Raji (cell line): Measurements from ENCODE around the gene TET2.
A peak's percentile ranks its signal among the peaks of the same experiment; 100 is the strongest.

Source experiments
- POLR2A ChIP-seq: IDR thresholded peaks from 2 replicates; pipeline ENCODE4 v1.6.1; 2011; ENCODE audit warnings: low read depth, low read length, control low read depth; ENCODE audit not compliant: insufficient read depth

Gene TET2

DNA sequence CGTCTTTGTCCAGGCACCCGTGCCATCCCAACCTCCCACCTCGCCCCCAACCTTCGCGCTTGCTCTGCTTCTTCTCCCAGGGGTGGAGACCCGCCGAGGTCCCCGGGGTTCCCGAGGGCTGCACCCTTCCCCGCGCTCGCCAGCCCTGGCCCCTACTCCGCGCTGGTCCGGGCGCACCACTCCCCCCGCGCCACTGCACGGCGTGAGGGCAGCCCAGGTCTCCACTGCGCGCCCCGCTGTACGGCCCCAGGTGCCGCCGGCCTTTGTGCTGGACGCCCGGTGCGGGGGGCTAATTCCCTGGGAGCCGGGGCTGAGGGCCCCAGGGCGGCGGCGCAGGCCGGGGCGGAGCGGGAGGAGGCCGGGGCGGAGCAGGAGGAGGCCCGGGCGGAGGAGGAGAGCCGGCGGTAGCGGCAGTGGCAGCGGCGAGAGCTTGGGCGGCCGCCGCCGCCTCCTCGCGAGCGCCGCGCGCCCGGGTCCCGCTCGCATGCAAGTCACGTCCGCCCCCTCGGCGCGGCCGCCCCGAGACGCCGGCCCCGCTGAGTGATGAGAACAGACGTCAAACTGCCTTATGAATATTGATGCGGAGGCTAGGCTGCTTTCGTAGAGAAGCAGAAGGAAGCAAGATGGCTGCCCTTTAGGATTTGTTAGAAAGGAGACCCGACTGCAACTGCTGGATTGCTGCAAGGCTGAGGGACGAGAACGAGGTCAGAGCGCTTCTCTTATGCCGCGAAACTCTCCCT is at the start of gene TET2:
TET2 (plus strand) TSS at position 601 of the 740 bp plus-strand sequence. CDS start 87,067 bp downstream, outside the sequence.
- TF ChIP-seq POLR2A: peak; percentile 53; the same call in 1 of the 2 replicates

DNA sequence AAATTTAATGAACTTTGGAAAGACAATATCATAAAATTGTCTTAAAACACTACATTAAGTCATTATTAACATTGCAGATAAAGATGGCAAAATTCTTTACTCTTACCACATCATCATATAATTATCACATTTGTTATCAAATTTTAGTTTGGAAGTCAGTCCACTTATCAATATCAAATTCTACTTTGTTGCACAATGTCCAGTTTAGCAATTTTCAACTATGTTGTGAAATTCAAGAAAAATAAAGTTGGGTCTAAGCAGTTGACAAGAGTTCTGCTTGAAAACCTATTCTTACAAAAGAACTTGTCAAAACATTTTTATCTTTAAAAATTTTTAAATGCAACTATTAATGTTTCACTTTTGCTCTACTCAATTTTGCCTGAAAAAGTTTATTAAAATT is 44.7 kb upstream of the TET2 start:
- no peak for TF ChIP-seq POLR2A

DNA sequence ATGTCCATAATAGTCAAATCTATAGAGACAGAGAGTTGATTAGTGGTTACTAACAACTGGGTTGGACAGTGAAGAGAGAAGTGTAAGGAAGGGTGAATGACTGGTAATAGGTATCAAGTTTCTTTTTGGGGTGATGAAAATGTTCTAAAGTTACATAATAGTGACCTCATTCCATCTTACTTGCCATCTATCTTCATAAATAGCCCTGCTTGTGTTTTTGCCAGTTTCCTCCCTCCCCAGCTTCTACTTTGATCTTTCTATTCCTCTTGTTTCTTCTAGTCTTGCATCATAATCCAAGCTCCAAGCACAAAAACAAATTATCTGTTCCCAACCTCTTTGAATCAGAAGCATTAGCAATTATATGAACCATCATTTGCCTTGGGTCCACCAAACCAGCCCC is 40.2 kb upstream of the TET2 start:
- no peak for TF ChIP-seq POLR2A

DNA sequence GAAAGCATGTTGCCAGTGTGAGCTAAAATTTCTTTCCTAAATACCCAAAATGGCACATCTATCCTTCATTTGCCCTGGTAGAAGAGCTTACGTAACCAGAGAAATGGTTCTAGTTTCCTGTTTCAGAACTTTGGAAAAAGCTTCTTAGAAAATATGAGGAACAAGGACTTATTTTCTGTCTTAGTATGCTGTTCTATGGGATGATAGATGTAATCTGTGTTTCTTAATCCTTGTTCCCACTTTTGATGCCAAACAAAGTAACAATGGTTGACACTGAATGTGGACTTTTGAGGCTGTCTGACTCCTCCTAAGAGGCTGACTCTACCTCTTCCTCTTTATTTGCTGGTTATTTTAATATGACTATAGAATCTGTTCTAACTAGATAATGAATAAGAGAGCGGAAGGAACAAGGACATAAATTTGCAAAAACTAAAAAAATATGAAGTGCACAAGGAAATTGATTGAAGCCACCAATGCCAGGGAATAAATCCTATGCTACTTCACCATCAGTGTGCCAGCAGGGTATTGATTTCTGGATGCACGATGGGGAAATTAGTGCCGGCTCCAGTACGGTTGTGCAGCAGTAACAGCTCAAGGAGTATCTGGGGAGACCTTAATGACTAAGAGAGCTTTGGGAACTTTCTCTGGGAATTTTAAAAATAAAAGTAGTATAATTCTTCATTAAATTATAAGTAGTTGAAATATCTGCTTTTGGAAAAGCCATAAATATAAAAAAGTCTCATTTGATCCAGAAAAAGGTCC is 39.4 kb upstream of the TET2 start:
- TF ChIP-seq POLR2A: no peak

DNA sequence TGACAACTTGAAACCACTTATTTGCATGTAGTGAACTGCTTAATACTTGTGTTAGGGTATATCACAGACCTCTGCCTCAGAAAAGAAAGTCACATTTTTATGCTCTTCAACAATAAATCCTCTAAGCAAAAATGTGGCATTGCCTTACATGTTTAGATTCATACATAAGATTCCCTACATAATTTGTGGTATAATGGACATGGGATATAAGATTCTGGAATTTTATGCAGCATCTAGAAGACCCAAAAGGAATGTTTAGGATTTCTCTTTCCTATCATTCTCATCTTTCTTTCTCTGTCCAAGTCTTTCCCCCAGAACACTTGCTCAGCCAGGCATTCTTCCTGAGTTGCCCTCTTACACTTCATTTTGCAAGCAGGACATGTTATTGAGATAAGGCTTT is 37.7 kb upstream of the TET2 start:
- no peak for TF ChIP-seq POLR2A

DNA sequence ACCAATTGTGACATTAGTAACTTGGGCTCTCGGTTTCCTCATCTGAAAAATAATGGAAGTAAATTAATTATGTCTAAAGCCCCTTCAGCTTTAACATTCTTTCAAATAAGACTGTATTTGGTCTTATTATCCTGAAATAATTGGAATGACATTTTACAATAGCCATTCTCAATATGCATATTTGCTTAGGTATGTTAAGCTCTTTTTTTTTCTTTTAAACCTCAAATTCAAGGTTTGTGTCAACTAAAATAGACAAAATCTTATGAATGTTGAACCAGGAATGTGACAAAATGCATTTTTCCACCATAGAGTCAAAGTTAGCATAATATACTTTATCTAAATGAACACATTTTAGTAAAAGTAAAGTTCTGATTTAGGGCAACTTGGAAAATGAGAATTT is 34.4 kb upstream of the TET2 start:
- no peak for TF ChIP-seq POLR2A

DNA sequence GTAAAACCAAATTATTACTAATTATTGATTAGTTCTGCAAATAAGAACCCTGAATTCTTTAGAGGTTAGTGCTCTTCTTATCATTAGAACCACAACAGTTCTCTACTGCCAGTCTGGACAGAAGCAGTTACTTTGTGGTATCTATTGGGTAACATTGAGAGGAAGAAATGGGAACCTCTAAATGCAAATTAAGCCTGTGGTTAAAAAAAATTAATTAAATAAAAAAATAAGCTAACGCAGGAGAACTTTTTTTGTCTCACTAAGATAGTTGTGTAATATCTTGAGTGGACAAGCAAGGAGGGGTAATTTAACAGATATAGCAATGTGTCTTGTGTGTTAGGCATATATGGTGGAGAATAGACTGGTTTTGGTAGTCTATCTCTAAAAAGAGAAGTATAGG is 32.9 kb upstream of the TET2 start:
- no peak for TF ChIP-seq POLR2A

DNA sequence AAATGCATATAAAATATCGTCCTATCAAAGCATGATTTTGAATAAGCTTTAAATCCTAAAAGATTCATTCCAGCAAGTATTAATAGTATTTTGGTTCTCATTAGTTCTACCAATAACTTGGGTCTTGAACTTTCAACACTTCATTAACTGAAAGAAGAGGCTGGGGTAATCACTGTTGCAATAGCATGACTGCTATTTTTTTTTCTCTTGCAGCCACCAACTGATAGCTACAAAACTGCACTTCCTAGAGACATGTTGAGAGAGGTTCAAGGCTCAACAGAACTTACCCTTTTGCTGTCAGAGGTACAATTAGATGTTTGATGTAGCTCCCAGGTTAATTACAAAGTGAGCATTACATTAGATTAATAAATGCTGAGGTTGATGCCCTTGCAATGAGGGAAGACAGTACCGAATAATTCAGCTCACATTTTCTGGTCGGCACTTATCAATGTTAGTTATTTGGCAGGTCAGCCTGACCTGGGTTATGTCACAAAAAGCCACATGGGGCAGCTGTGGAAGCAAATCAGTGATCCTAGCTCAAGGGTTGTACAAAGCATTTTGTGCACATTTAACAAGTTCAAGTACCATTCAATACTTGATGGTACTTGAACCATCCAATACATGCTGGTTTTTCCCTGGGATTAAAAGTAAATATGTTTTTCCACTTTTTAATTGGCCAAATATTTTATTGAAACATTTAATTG is 29.9 kb upstream of the TET2 start:
- TF ChIP-seq POLR2A: no peak

DNA sequence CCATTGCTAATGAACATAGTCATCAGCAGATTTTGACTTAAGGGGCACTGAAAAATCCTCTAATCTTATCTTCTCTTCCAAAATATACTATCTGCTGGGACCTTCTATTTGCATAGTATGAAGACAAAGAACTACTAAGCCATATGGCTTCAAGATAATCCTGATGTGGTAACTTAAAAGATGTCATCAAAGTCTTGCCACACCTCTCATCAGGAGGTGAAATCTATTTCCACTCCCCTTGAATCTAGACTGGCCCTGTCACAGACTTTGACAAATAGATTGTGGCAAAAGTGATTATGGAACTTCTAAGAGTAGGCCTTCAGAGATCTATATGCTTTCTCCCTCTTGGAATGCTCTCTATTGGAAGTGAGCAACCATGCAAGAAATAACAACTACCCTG is 27.3 kb upstream of the TET2 start:
- TF ChIP-seq POLR2A: no peak

DNA sequence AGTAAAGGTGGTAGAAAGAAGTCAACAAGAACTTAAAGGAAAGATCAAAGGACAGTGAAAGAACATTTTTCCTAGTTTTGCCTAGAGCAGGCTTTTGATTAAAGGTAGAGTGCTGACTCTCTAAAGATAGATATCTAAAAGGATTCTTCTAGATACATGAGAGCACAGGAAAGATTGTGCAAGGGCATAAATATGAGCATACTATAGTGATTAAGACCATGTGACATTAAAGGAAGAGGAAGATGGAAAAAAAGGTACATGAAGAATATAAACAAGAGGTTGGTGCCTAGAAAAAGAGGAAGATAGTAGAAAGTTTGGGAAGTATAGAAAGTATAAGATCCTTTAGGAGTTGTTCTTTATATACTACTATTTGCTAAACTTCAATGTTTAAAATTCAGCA is 26.1 kb upstream of the TET2 start:
- no peak for TF ChIP-seq POLR2A

DNA sequence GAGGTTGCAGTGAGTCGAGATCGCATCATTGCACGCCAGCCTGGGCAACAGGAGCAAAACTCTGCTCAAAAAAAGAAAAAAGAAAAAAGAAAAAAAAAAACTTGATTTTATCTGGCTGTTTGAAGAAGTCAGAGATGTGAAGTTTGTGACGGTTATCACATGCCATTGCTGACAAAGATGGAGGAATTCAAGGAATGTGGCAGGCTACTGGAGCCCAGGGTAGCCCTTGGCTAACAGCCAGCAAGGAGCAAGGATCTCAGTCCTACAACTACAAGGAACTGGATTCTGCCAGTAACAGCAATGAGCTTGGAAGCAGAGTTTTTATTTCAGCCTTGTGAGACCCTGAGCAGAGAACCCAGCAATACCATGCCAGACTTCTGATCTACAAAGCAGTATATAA is 24.3 kb upstream of the TET2 start:
- TF ChIP-seq POLR2A: no peak

DNA sequence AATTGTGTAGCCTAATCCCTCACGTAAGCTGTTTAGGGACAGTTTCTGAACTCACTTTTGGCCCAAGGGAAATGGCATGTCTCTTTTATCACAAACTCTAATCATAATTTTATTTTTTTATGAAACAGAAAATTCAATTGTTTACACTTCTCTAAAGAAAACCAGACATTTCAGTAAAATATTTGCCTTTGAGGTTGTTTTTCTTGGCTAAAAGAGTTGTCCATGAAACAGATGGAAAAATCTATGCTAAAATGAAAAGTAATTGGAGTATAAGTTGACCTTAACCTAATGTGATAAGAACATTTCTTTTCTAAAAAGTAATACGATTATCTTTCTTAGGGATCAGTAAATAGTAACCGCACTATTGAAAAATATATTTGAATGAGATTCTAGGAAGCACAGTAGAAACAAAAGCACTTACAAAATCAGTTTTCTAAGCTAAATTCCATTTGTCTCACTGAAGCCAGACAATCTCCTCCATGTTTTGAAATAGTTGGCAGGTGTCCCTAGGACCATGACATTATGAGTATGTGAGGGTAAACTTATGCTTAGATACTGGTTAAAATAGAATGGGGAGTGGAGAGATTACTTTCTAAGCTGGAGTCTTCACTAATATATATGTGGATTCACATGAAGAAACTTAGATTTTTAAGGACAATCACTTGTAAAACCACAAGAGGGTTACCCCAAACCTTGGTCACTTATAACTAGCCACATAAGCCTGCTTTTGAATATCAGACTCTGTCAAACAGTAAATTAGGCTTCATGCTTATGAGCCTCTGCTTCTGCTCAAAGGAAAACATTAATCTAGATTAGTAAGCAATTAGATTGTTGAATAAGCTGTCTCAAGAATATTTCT is 20.1 kb upstream of the TET2 start:
- no peak for TF ChIP-seq POLR2A

DNA sequence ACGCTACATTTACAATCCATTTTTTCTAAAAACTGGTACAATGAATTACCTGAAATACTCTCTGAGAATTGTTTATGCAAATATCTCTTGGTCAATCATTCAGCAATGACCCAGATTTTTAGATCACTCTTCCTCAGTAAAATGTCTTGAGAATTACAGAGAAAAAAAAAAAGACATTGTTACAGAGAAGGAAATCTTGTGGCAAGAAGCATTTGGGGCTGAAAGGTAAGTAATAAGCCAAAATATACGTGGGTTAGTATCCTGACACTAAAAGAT is 19.6 kb upstream of the TET2 start:
- TF ChIP-seq POLR2A: no peak

DNA sequence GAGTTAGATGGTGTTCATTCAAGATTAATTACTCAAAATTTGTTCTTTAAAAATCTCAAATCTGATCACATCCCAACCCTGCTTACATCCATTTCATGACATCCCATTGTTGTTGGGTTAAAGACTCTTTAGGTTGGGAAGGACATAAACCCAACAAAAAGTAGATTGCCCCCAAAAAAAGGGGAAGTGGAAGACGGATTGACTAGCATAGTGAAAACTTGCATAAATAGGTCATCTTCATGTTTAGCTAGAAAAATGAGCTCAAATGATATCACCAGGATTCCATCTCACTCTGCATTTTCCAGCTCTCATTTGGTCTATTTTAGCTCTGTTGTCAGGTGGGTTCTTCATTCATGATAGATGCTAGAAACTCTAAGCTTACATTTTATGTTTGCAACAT is 18.5 kb upstream of the TET2 start:
- TF ChIP-seq POLR2A: no peak
